HepG2 (cell line): ENCODE results near the gene CAMKV. TPM values are rescaled to one million over a fixed set of nuclear protein-coding genes. Genes with fewer than 3 reads are reported as not detected.

Source experiments
- ATF3 ChIP-seq: sonication (generic); formaldehyde crosslinking; IDR thresholded peaks from 2 replicates; pipeline ENCODE4 v1.4.0; 2020; ENCODE audit warnings: missing genetic modification reagents
- ATF7-NPFF ChIP-seq: sonication (generic); formaldehyde crosslinking; IDR thresholded peaks from 2 replicates; pipeline ENCODE4 v1.8.1; 2023; ENCODE audit warnings: mild to moderate bottlenecking, low read depth, missing genetic modification reagents, moderate library complexity
- FOXP1 ChIP-seq, 2 experiments: fragments of 450-650 bp in 1 of 2; IDR thresholded peaks; 2 replicates each; pipeline ENCODE4 v1.6.1; 2017 to 2018; ENCODE audit warnings: antibody characterized with exemption in 1 of 2
- JUN ChIP-seq: sonication (generic); formaldehyde crosslinking; IDR thresholded peaks from 2 replicates; pipeline ENCODE4 v1.4.0; 2020; ENCODE audit warnings: mild to moderate bottlenecking, missing genetic modification reagents
- KLF9 ChIP-seq: IDR thresholded peaks from 2 replicates; pipeline ENCODE4 v1.6.1; 2016; ENCODE audit warnings: low read depth
- MXI1 ChIP-seq: IDR thresholded peaks from 3 replicates; pipeline ENCODE4 v1.6.1; 2012; ENCODE audit warnings: low read depth, low read length, inconsistent platforms, borderline replicate concordance
- SMC3 ChIP-seq: IDR thresholded peaks from 2 replicates; pipeline ENCODE4 v1.6.1; 2011; ENCODE audit warnings: low read length, improper control_type of control experiment
- SPEN ChIP-seq: sonication (generic); formaldehyde crosslinking; IDR thresholded peaks from 2 replicates; pipeline ENCODE4 v1.5.1; 2020; ENCODE audit warnings: low read depth, mild to moderate bottlenecking, missing genetic modification reagents
- ZBTB46 ChIP-seq: sonication (generic); formaldehyde crosslinking; IDR thresholded peaks from 2 replicates; pipeline ENCODE4 v1.4.0; 2020; ENCODE audit warnings: mild to moderate bottlenecking, missing genetic modification reagents, borderline replicate concordance
- ZNF180 ChIP-seq: sonication (generic); formaldehyde crosslinking; IDR thresholded peaks from 2 replicates; pipeline ENCODE4 v1.4.0; 2020; ENCODE audit warnings: low read depth, missing genetic modification reagents, borderline replicate concordance
- ZNF263 ChIP-seq: sonication (generic); formaldehyde crosslinking; IDR thresholded peaks from 2 replicates; pipeline ENCODE4 v1.4.0; 2020; ENCODE audit warnings: missing genetic modification reagents
- ZNF318 ChIP-seq: sonication (generic); formaldehyde crosslinking; IDR thresholded peaks from 2 replicates; pipeline ENCODE4 v1.4.0; 2020; ENCODE audit warnings: mild to moderate bottlenecking, missing genetic modification reagents
- ZNF34 ChIP-seq: sonication (generic); formaldehyde crosslinking; IDR thresholded peaks from 2 replicates; pipeline ENCODE4 v1.4.0; 2020; ENCODE audit warnings: mild to moderate bottlenecking, missing genetic modification reagents, borderline replicate concordance
- ZNF687 ChIP-seq: sonication (generic); formaldehyde crosslinking; IDR thresholded peaks from 2 replicates; pipeline ENCODE4 v1.5.1; 2020; ENCODE audit warnings: mild to moderate bottlenecking, missing genetic modification reagents, moderate library complexity
- ZSCAN31 ChIP-seq: sonication (generic); formaldehyde crosslinking; IDR thresholded peaks from 2 replicates; pipeline ENCODE4 v1.5.0; 2020; ENCODE audit warnings: low read depth, mild to moderate bottlenecking, missing genetic modification reagents
- polyA plus RNA-seq, 8 experiments: library from polyadenylated mRNA; depleted of rRNA in 3 of 8; stranded (reverse) in 7 of 8; unstranded in 1 of 8; fragments of >200 nt; fragmentation: Illumina TruSeq in 4 of 8; extraction: Trizol in 4 of 8; gene quantifications; 2 replicates each; pipeline versions ENCODE4 v1.2.1 to v1.2.3, GENCODE V29; 2011 to 2016; ENCODE audit warnings: low read depth in 4 of 8, missing spikeins in 1 of 8, mixed read lengths in 1 of 8; ENCODE audit not compliant: insufficient read depth in 1 of 8
- total RNA-seq, 5 experiments: library from RNA; depleted of rRNA; stranded (reverse); fragments of >200 nt; fragmentation: Illumina TruSeq; extraction: Trizol; gene quantifications; 2 replicates each; pipeline ENCODE4 v1.2.3, GENCODE V29; 2016; ENCODE audit warnings: low read depth in 1 of 5

The CAMKV gene
- total and polyA plus RNA-seq, 2 of the 13 experiments (the other 11 are each of a cell fraction or from before 2014, with no cell fraction given) = 0.13 to 0.15 TPM

- TF ChIP-seq ZSCAN31 = no peak
- no peak; the same call in 2 of the 3 replicates for TF ChIP-seq MXI1
- peak; percentile 95 for TF ChIP-seq ZNF687 (CRISPR knock-in tag)
- no peak for TF ChIP-seq ZNF180 (CRISPR knock-in tag)
- peak; percentile 82; the same call in 1 of the 2 replicates for TF ChIP-seq SPEN (CRISPR knock-in tag)
- no peak for TF ChIP-seq ZNF34 (CRISPR knock-in tag)
- no peak for TF ChIP-seq FOXP1 (IDR thresholded peaks at IDR 0.05)
- TF ChIP-seq FOXP1 (CRISPR knock-in tag; IDR thresholded peaks at IDR 0.05) = no peak
- TF ChIP-seq KLF9 (CRISPR knock-in tag) = no peak
- TF ChIP-seq ZNF263 = no peak
- TF ChIP-seq ZBTB46 (CRISPR knock-in tag) = no peak
- no peak for TF ChIP-seq ZNF318 (CRISPR knock-in tag)
- no peak for TF ChIP-seq ATF7-NPFF
- no peak for TF ChIP-seq JUN (CRISPR knock-in tag)
- TF ChIP-seq ATF3 (CRISPR knock-in tag) = no peak
- TF ChIP-seq SMC3 = no peak; the same call in 1 of the 2 replicates
Measured at GRCh38 chr3:49873623-49874022, 3.9 kb upstream of the CAMKV start (continued).
